Measurements from ENCODE around the gene TTYH2. TPM values are rescaled to one million over a fixed set of nuclear protein-coding genes. Genes with fewer than 3 reads are reported as not detected.

Gene TTYH2
- total and polyA plus RNA-seq, 10 of the 15 experiments (the other 5 are each of a cell fraction or from before 2014, with no cell fraction given), result 0.26 to 25.2 (median 6.6) TPM

DNA sequence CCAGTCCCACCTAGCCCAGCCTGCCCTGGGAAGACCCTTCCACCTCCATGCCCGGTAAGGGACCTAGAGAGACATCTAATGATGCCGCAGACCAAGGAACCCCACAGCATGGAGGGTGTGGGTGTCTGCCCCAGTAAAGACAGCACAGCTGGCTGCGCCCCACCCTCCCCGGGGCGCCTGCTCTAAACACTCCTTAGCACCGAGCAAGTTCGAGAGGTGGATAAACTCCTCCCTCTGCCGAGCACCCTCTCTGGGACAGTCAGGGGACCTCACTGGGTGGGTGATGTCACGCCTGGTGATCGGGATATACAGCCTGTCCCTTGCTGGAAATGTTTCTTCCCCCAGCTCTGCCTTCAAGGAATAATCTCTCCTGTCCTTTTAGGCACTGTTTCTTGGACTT, 43.9 kb downstream of the TTYH2 start:
- intact Hi-C loops (cut with micrococcal nuclease; ENCODE audit: unreplicated experiment) (no loop called here), in situ Hi-C loops (cut with MboI) (no loop called here)
- SMC1A ChIA-PET (ENCODE audit: uncharacterized antibody, unreplicated experiment), result no interaction called here
- RAD21 ChIA-PET (ENCODE audit: unreplicated experiment), result no interaction called here
- H4K20me1 ChIP-seq (ENCODE audit: control insufficient read depth, insufficient read depth), result no peaks in the 10 kb centered on the region
- no peak overlapping the region for H3K9ac ChIP-seq (ENCODE audit: control insufficient read depth, insufficient read depth, low read length)
- BruUV-seq (replicated peaks), result no TSS peak
- H3K27me3 ChIP-seq (replicated peaks in 1 of 2; ENCODE audit: control insufficient read depth in 2 of 2, insufficient read depth in 2 of 2, low read length in 1 of 2), result no peaks in the 10 kb centered on the region
- H3K4me1 ChIP-seq (ENCODE audit: control insufficient read depth, insufficient read depth, low read length), result no peaks in the 10 kb centered on the region
- no peak overlapping the region for H3K27ac ChIP-seq (ENCODE audit: control insufficient read depth, insufficient read depth)
- WGBS (ENCODE audit: insufficient coverage, insufficient replicate concordance, low lambda C conversion rate, missing lambda C conversion rate), result 79% methylated on average over 10 of the region's 10 CpGs
- POLR2A ChIA-PET, result no interaction called here
- CTCF ChIA-PET, result no interaction called here
- no peak overlapping the region for H3K4me3 ChIP-seq
- ATAC-seq, result no peak
- no peak overlapping the region for H2AFZ ChIP-seq (ENCODE audit: control insufficient read depth, low read depth, low read length)
- H3K79me2 ChIP-seq (ENCODE audit: control insufficient read depth, insufficient read depth, low read length), result no peaks in the 10 kb centered on the region
- FAIRE-seq, result no peak
- H3K36me3 ChIP-seq (ENCODE audit: control insufficient read depth in 2 of 2, insufficient read depth in 2 of 2, low read length in 1 of 2), result peaks cover 0 to 5% of the 10 kb centered on the region in 2 experiments; a peak in 1 of 4 replicates
- TF ChIP-seq EZH2 (IDR thresholded peaks at IDR 0.05; ENCODE audit: borderline replicate concordance, control insufficient read depth, low read depth, low read length) (no peak), RB1 (IDR thresholded peaks at IDR 0.05; ENCODE audit: borderline replicate concordance) (no peak), MEF2B (IDR thresholded peaks at IDR 0.05; ENCODE audit: partially characterized antibody, poor library complexity, severe bottlenecking) (no peak), POLR2A (IDR thresholded peaks at IDR 0.05; ENCODE audit: low read depth, low read length) (no peak), YBX1 (IDR thresholded peaks at IDR 0.05) (no peak), EP300 (IDR thresholded peaks at IDR 0.05; ENCODE audit: borderline replicate concordance in 1 of 2, control insufficient read depth in 1 of 2, low read depth in 2 of 2, low read length in 2 of 2) (no peak), CEBPB (IDR thresholded peaks at IDR 0.05; ENCODE audit: borderline replicate concordance in 1 of 2, low read depth in 2 of 2, low read length in 2 of 2) (no peak)
- TF ChIP-seq, protein P1, sequence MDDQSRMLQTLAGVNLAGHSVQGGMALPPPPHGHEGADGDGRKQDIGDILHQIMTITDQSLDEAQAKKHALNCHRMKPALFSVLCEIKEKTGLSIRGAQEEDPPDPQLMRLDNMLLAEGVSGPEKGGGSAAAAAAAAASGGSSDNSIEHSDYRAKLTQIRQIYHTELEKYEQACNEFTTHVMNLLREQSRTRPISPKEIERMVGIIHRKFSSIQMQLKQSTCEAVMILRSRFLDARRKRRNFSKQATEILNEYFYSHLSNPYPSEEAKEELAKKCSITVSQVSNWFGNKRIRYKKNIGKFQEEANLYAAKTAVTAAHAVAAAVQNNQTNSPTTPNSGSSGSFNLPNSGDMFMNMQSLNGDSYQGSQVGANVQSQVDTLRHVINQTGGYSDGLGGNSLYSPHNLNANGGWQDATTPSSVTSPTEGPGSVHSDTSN (IDR thresholded peaks at IDR 0.05; ENCODE audit: insufficient replicate concordance, low read depth, low read length), result no peak
- H3K9me3 ChIP-seq (replicated peaks; ENCODE audit: control insufficient read depth, insufficient read depth, low read length), result no peaks in the 10 kb centered on the region
- no peak overlapping the region for H3K4me2 ChIP-seq (ENCODE audit: control insufficient read depth, insufficient read depth)
- DNase-seq (ENCODE audit: low read depth, low spot score), result no peak

Data from GM12878 (cell line).